ENCODE data around the gene TNNT2. TPM values are rescaled to one million over a fixed set of nuclear protein-coding genes. Genes with fewer than 3 reads are reported as not detected.

Gene TNNT2
- total and polyA plus RNA-seq, 2 of the 13 experiments (the other 11 are each of a cell fraction or from before 2014, with no cell fraction given): 0.20 to 0.63 TPM

DNA sequence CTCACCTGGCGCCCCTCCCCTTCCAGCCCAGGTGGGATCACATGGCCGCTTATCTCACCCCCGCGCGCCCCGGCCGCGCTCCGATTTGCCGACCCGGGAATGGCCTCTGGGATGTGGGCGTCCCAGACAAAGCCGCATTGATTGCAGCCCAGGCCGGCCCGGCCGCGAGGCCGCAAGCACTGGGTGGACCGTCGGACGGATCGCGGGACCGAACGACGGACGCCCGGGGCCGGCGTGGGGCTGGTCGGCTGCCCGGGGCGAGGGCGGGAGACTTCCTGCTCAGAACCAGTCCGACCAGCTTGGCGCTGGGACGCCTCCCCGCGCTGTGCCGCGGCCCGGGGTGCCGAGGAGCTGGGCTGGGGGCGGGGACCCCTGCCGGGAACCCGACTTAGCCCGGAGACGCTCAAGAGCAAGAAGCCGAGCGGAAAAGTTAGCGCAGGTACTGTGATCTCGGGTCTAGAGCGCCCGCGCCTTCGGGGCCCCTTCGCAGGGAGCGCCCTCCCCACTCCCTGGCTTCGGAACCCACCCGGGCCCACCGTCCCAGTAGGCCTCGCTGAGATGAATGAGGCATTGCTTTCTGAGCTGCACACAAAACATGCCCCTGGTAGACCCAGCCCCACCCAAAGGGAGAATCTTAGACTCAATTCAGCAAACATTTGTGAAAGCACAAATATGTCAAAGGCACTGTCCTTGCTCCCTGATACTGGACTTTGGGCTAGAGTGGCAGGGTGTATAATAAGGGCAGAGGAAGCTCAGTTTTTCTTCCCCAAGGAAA, 22.1 kb upstream of the TNNT2 start:
- DNase-seq (ENCODE audit: low spot score) (peak; percentile 57), ATAC-seq (peak; percentile 46), FAIRE-seq (peak; percentile 54)
- H3K4me3 ChIP-seq (replicated peaks in 1 of 3; ENCODE audit: insufficient read depth in 1 of 3, low read depth in 2 of 3, low read length in 3 of 3): peak overlapping the region; percentile 77 to 82 (median 79)
- peak overlapping the region; percentile 93 for H3K4me2 ChIP-seq (ENCODE audit: low read depth, low read length)
- in situ Hi-C loops (cut with HindIII; ENCODE audit: extremely low pct_ligation_motif_present, low pct_unique_long_range_greater_than_20kb): no loop called here
- peaks cover 68% of the 10 kb centered on the region for H3K4me1 ChIP-seq (ENCODE audit: insufficient read depth, low read length)
- CTCF ChIA-PET (ENCODE audit: low intra/inter-chr PET ratio, low total read pairs): no interaction called here
- peaks cover 28% of the 10 kb centered on the region for H3K79me2 ChIP-seq (ENCODE audit: insufficient read depth, low read length)
- intact Hi-C loops (cut with micrococcal nuclease; ENCODE audit: unreplicated experiment): no loop called here
- H3K27me3 ChIP-seq (ENCODE audit: control insufficient read depth in 1 of 2, insufficient read depth in 2 of 2, low read length in 2 of 2): no peaks in the 10 kb centered on the region
- 0% methylated on average over 13 of the region's 62 CpGs for WGBS (ENCODE audit: low lambda C conversion rate)
- H3K27ac ChIP-seq (ENCODE audit: extremely low read length, insufficient read depth, low read length): peak overlapping the region; percentile 84
- POLR2A ChIA-PET: interaction anchor here (0.6 to 1.8 kb wide), 5 partner anchors 10 to 246 kb away, joined by 3 to 8 read pairs (median 4); partner anchors contain the start of gene TMEM9
- H3K9me3 ChIP-seq (ENCODE audit: low read length): no peaks in the 10 kb centered on the region
- H3K36me3 ChIP-seq (replicated peaks in 1 of 2; ENCODE audit: control insufficient read depth in 1 of 2, insufficient read depth in 2 of 2, low read length in 2 of 2): no peaks in the 10 kb centered on the region
- TSS peak; percentile 63 for BruUV-seq (replicated peaks)
- H2AFZ ChIP-seq (ENCODE audit: low read length): no peak overlapping the region
- H4K20me1 ChIP-seq (ENCODE audit: insufficient read depth, low read length): peaks cover 12% of the 10 kb centered on the region
- H3K9ac ChIP-seq (ENCODE audit: insufficient read depth, low read depth, low read length): peak overlapping the region; percentile 88
- TF ChIP-seq, protein P1, sequence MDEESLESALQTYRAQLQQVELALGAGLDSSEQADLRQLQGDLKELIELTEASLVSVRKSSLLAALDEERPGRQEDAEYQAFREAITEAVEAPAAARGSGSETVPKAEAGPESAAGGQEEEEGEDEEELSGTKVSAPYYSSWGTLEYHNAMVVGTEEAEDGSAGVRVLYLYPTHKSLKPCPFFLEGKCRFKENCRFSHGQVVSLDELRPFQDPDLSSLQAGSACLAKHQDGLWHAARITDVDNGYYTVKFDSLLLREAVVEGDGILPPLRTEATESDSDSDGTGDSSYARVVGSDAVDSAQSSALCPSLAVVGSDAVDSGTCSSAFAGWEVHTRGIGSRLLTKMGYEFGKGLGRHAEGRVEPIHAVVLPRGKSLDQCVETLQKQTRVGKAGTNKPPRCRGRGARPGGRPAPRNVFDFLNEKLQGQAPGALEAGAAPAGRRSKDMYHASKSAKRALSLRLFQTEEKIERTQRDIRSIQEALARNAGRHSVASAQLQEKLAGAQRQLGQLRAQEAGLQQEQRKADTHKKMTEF (CRISPR knock-in tag; IDR thresholded peaks at IDR 0.05): peak; percentile 81; the same call in 1 of the 2 replicates
- TF ChIP-seq KLF16 (CRISPR knock-in tag; IDR thresholded peaks at IDR 0.05) (peak in 1 of 2 experiments; percentile 17; a peak in 1 of 4 replicates), SP5 (CRISPR knock-in tag; IDR thresholded peaks at IDR 0.05; ENCODE audit: borderline replicate concordance, low read depth) (0 out of 2 replicates have a peak, but pooled peaks have one; percentile 23), ZMYM2 (CRISPR knock-in tag; IDR thresholded peaks at IDR 0.05) (peak; percentile 72), GLI4 (CRISPR knock-in tag; IDR thresholded peaks at IDR 0.05; ENCODE audit: borderline replicate concordance) (peak; percentile 93; the same call in 1 of the 2 replicates), SMYD3 (CRISPR knock-in tag; IDR thresholded peaks at IDR 0.05) (0 out of 2 replicates have a peak, but pooled peaks have one; percentile 36), NFE2L1 (CRISPR knock-in tag; IDR thresholded peaks at IDR 0.05; ENCODE audit: borderline replicate concordance) (no peak), EHMT2 (IDR thresholded peaks at IDR 0.05; ENCODE audit: borderline replicate concordance, low read depth, low read length) (no peak), ZBTB38 (CRISPR knock-in tag; IDR thresholded peaks at IDR 0.05) (0 out of 2 replicates have a peak, but pooled peaks have one; percentile 63), ZMYM3 (CRISPR knock-in tag; IDR thresholded peaks at IDR 0.05) (0 out of 2 replicates have a peak, but pooled peaks have one; percentile 9), TARDBP (CRISPR knock-in tag; IDR thresholded peaks at IDR 0.05) (peak; percentile 55; the same call in 1 of the 2 replicates), BORCS8-MEF2B (CRISPR knock-in tag; IDR thresholded peaks at IDR 0.05) (peak; percentile 56), ISX (CRISPR knock-in tag; conservative IDR thresholded peaks at IDR 0.05) (peak; percentile 60; the same call in 1 of the 2 replicates), KDM2A (CRISPR knock-in tag; IDR thresholded peaks at IDR 0.05; ENCODE audit: borderline replicate concordance, low read depth) (peak; percentile 68; the same call in 1 of the 2 replicates), POLR2AphosphoS5 (IDR thresholded peaks at IDR 0.05; ENCODE audit: low read depth, low read length) (peak; percentile 42; the same call in 1 of the 2 replicates)
- TF ChIP-seq, protein P2, sequence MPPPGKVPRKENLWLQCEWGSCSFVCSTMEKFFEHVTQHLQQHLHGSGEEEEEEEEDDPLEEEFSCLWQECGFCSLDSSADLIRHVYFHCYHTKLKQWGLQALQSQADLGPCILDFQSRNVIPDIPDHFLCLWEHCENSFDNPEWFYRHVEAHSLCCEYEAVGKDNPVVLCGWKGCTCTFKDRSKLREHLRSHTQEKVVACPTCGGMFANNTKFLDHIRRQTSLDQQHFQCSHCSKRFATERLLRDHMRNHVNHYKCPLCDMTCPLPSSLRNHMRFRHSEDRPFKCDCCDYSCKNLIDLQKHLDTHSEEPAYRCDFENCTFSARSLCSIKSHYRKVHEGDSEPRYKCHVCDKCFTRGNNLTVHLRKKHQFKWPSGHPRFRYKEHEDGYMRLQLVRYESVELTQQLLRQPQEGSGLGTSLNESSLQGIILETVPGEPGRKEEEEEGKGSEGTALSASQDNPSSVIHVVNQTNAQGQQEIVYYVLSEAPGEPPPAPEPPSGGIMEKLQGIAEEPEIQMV (CRISPR knock-in tag; IDR thresholded peaks at IDR 0.05; ENCODE audit: low read depth): peak; percentile 21; the same call in 1 of the 2 replicates
- TF ChIP-seq, protein P3, sequence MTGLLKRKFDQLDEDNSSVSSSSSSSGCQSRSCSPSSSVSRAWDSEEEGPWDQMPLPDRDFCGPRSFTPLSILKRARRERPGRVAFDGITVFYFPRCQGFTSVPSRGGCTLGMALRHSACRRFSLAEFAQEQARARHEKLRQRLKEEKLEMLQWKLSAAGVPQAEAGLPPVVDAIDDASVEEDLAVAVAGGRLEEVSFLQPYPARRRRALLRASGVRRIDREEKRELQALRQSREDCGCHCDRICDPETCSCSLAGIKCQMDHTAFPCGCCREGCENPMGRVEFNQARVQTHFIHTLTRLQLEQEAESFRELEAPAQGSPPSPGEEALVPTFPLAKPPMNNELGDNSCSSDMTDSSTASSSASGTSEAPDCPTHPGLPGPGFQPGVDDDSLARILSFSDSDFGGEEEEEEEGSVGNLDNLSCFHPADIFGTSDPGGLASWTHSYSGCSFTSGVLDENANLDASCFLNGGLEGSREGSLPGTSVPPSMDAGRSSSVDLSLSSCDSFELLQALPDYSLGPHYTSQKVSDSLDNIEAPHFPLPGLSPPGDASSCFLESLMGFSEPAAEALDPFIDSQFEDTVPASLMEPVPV (CRISPR knock-in tag; IDR thresholded peaks at IDR 0.05): peak; percentile 85
